CD4-positive, alpha-beta T cell treated with Interleukin-17A for 4 hours (primary cell): ENCODE data around the gene SLC23A1.

Experiments used
- DNase-seq: peaks from one replicate; pipeline ENCODE4 v3.0.0-alpha.2; 2020; ENCODE audit warnings: mixed read lengths

The SLC23A1 gene

GRCh38 chr5:139406963-139407362, 23.9 kb upstream of the SLC23A1 start:
- DNase-seq = no peak

- peak; percentile 21 for DNase-seq
Measured at GRCh38 chr5:139404484-139404840, 21.4 kb upstream of the SLC23A1 start.

- DNase-seq = peak; percentile 99
Measured at GRCh38 chr5:139403787-139404483, 20.8 kb upstream of the SLC23A1 start, which contains the start of gene SPATA24. Gene SPATA24 (minus strand): TSS chr5:139404089. CDS start chr5:139404060, 29 bp downstream.

- DNase-seq = no peak
Measured at GRCh38 chr5:139403418-139403786, 20.3 kb upstream of the SLC23A1 start.

- DNase-seq = peak; percentile 44
Measured at GRCh38 chr5:139402561-139403158, 19.6 kb upstream of the SLC23A1 start.

GRCh38 chr5:139401546-139401945, 18.4 kb upstream of the SLC23A1 start:
- no peak for DNase-seq

- DNase-seq = no peak
Measured at GRCh38 chr5:139399501-139400121, 16.5 kb upstream of the SLC23A1 start.

- DNase-seq = no peak
Measured at GRCh38 chr5:139397921-139398320, 14.8 kb upstream of the SLC23A1 start.

- DNase-seq = no peak
Measured at GRCh38 chr5:139396691-139397090, 13.6 kb upstream of the SLC23A1 start.

- no peak for DNase-seq
Measured at GRCh38 chr5:139395844-139396640, 12.9 kb upstream of the SLC23A1 start.

GRCh38 chr5:139394654-139395566, 11.8 kb upstream of the SLC23A1 start, which contains the start of gene PROB1:
Gene PROB1 (minus strand): TSS chr5:139395104. CDS start chr5:139395081, 23 bp downstream.
- DNase-seq = no peak

- peak; percentile 71 for DNase-seq
Measured at GRCh38 chr5:139394123-139394653, 11.1 kb upstream of the SLC23A1 start.

GRCh38 chr5:139393497-139394122, 10.5 kb upstream of the SLC23A1 start:
- DNase-seq = peak; percentile 14

GRCh38 chr5:139392678-139393496, 9.8 kb upstream of the SLC23A1 start:
- peak; percentile 78 for DNase-seq

- no peak for DNase-seq
Measured at GRCh38 chr5:139392324-139392677, 9.2 kb upstream of the SLC23A1 start.

GRCh38 chr5:139391570-139392323, 8.7 kb upstream of the SLC23A1 start:
- DNase-seq = no peak

GRCh38 chr5:139390639-139391569, 7.8 kb upstream of the SLC23A1 start:
- no peak for DNase-seq
